Retinal pigment epithelial cell (primary cell): ENCODE measurements around the gene FERMT3.

Source experiments
- DNase-seq: peaks from one replicate; pipeline ENCODE4 v3.0.0-alpha.2; 2010; ENCODE audit warnings: low read depth
- H3K4me3 ChIP-seq: 2 replicates; pipeline ENCODE4 v1.5.1; 2011; ENCODE audit warnings: mild to moderate bottlenecking, low read length, control low read depth, moderate library complexity
- TF ChIP-seq, protein P1 (sequence below): conservative IDR thresholded peaks from 2 replicates; pipeline ENCODE4 v1.5.1; 2011; ENCODE audit warnings: low read depth, low read length, control low read depth, inconsistent platforms

The FERMT3 gene

DNA sequence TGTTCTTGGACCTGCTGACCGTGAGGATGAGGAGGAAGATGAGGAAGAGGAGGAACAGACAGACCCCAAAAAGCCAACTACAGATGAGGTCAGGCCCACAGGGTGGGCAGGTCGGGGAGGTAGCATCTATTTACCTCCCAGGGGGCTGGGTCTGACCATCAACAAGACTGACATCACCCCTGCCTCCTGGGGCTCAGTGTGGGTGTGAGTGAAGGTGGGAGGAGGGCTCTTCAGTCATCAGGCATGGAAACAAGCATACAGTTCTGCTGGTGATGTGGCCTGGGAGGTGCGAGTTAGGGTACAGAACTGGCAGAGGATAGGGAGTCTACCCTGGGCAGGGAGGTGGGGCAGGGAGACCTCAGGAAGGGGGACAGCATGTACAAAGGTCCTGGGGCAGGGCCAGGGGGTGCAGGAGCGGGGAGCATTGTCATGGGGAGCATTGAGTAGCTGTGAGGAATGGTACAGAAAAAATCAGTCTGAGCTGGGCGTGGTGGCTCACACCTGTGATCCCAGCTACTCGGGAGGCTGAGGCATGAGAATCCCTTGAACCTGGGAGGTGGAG, 53.7 kb downstream of the FERMT3 start:
- TF ChIP-seq, protein P1, sequence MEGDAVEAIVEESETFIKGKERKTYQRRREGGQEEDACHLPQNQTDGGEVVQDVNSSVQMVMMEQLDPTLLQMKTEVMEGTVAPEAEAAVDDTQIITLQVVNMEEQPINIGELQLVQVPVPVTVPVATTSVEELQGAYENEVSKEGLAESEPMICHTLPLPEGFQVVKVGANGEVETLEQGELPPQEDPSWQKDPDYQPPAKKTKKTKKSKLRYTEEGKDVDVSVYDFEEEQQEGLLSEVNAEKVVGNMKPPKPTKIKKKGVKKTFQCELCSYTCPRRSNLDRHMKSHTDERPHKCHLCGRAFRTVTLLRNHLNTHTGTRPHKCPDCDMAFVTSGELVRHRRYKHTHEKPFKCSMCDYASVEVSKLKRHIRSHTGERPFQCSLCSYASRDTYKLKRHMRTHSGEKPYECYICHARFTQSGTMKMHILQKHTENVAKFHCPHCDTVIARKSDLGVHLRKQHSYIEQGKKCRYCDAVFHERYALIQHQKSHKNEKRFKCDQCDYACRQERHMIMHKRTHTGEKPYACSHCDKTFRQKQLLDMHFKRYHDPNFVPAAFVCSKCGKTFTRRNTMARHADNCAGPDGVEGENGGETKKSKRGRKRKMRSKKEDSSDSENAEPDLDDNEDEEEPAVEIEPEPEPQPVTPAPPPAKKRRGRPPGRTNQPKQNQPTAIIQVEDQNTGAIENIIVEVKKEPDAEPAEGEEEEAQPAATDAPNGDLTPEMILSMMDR = no peak
- H3K4me3 ChIP-seq = no peak overlapping the region
- DNase-seq = no peak

DNA sequence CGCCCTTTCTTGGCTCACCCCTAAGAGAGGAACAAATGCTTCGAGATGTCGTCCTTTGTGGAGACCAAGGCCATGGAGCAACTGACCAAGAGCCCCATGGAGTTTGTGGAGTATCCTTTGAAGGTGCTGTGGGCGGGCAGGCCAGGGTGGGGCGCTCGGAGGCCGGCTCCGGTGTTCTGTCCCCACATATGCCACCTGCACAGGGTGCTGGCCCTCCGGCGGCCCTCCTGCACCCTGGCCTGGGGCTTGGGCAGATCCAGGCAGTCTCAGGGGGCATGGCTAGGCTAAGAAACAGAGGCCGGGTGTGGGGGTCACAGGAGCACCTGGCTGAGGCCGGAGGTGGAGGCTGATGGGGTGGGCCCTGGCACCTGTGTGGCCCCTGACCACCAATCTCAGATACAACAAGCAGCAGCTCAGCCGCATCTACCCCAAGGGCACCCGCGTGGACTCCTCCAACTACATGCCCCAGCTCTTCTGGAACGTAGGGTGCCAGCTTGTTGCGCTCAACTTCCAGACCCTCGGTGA, 55.1 kb downstream of the FERMT3 start:
- no peak overlapping the region for H3K4me3 ChIP-seq
- TF ChIP-seq, protein P1 = no peak
- DNase-seq = no peak

GRCh38 chr11:64262271-64263002, 55.9 kb downstream of the FERMT3 start:
- TF ChIP-seq, protein P1 = no peak
- no peak overlapping the region for H3K4me3 ChIP-seq
- DNase-seq = no peak

DNA sequence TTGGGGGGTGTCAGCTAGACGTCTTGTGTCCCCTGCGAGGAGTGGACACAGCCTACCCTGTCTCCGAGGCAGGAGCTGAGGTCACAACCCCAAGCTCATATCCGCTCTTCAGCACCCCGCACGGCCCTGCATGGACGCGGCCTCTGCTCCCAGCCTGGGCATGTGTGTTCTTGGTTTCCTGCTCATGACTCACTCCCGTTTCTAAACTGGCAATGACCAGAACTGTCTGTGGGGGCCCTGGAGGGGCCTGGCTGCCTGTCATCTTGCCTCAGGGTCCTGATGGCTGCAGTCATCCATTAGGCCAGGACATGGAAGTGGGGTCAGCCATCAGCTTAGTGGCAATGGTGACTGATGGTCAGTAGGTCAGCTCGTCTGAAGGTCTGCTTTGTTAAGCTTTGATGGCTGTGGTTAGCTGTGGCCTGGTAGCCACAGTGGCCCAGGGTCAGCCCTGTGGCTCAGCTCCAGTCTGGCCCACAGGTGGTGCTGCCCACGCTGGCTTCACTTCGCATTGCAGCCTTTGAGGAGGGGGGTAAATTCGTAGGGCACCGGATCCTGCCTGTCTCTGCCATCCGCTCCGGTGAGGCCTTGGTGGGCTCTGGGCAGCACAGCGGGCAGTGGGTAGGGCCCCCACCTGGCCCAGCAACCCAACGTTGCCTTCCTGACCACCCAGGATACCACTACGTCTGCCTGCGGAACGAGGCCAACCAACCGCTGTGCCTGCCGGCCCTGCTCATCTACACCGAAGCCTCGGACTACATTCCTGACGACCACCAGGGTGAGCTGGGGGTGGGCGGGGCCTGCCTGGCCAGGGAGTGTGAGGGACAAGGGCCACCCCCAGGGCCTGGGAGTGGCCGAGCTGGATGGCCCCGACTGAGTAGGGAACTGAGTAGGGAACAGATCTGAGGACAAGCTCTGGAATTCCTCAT, 56.8 kb downstream of the FERMT3 start:
- TF ChIP-seq, protein P1 = no peak
- no peak overlapping the region for H3K4me3 ChIP-seq
- DNase-seq = no peak

DNA sequence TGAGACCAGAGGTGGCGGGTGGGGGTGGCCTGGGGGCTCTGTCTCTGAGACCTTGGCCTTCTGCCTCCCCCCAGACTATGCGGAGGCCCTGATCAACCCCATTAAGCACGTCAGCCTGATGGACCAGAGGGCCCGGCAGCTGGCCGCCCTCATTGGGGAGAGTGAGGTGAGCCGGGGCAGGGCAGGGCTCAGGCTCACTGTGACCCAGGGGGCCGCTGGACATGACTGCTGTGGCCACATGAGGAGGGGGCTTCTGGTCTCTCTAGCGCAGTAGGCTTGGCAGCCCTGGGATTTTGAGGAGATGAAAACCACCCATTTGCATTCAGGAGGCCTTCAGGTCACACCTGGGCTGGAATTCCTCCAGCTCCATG, 57.4 kb downstream of the FERMT3 start:
- H3K4me3 ChIP-seq = no peak overlapping the region
- DNase-seq = no peak
- TF ChIP-seq, protein P1 = no peak

GRCh38 chr11:64264371-64264852, 57.9 kb downstream of the FERMT3 start:
- no peak overlapping the region for H3K4me3 ChIP-seq
- TF ChIP-seq, protein P1 = no peak
- DNase-seq = no peak
